ENCODE measurements around the gene LARGE1. TPM values are rescaled to one million over a fixed set of nuclear protein-coding genes. Genes with fewer than 3 reads are reported as not detected.

Gene LARGE1
- total RNA-seq, 1 experiment from 2014 or later: 1.5 TPM

DNA sequence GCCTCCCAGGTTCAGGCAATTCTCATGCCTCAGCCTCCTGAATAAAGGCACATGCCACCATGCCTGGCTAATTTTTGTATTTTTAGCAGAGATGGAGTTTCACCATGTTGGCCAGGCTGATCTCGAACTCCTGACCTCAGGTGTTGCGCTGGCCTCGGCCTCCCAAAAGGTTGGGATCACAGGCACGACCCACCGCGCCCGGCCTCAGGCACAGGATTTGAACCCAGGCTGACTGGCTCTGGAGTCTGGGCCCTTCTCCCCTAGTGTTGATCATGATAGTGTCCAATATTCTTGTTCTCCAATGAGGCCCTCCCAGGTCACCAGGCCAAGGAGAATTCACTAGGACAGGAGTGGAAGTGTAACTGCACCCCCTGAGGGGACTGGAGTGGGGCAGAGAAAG is 401.9 kb downstream of the LARGE1 start (continued):
- TF ChIP-seq EZH2 (IDR thresholded peaks at IDR 0.05): no peak
- no peak for TF ChIP-seq SRF (IDR thresholded peaks at IDR 0.05; ENCODE audit: low read depth)
- TF ChIP-seq FOSL1 (IDR thresholded peaks at IDR 0.05; ENCODE audit: low read depth): no peak
- TF ChIP-seq POLR2A (IDR thresholded peaks at IDR 0.05; ENCODE audit: borderline replicate concordance, extremely low read depth, insufficient read depth, insufficient read length): no peak
- no peak for TF ChIP-seq EGR1 (IDR thresholded peaks at IDR 0.05; ENCODE audit: low read depth)
- TF ChIP-seq ZFX (IDR thresholded peaks at IDR 0.05): no peak
- no peak for TF ChIP-seq ELF1 (IDR thresholded peaks at IDR 0.05; ENCODE audit: borderline replicate concordance, low read depth)
- TF ChIP-seq POLR2AphosphoS5 (IDR thresholded peaks at IDR 0.05; ENCODE audit: low read depth, low read length): no peak
- TF ChIP-seq, protein P1, sequence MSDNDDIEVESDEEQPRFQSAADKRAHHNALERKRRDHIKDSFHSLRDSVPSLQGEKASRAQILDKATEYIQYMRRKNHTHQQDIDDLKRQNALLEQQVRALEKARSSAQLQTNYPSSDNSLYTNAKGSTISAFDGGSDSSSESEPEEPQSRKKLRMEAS (IDR thresholded peaks at IDR 0.05): no peak

- ATAC-seq: no peak
- H2AFZ ChIP-seq (ENCODE audit: low read depth, low read length, poor library complexity, severe bottlenecking): no peak overlapping the region
- intact Hi-C loops (cut with micrococcal nuclease): no loop called here
- ChIA-PET RAD21 (ENCODE audit: low non-redundant PET in 1 of 2, low total read pairs in 2 of 2, uncharacterized antibody in 2 of 2, unreplicated experiment in 2 of 2) (no interaction called here), POLR2A (no interaction called here), CTCF (no interaction called here)
- TF ChIP-seq ELF1 (IDR thresholded peaks at IDR 0.05; ENCODE audit: borderline replicate concordance, low read depth) (no peak), SP1 (IDR thresholded peaks at IDR 0.05; ENCODE audit: low read depth) (no peak)
- H3K4me2 ChIP-seq (ENCODE audit: low read length): no peak overlapping the region
- BruUV-seq (replicated peaks): no TSS peak
- peaks cover 0 to 27% of the 10 kb centered on the region in 2 experiments; a peak in 2 of 4 replicates for H3K9me3 ChIP-seq (ENCODE audit: control insufficient read depth in 1 of 2, insufficient read depth in 1 of 2, low read depth in 1 of 2, low read length in 2 of 2)
- no peaks in the 10 kb centered on the region for H3K79me2 ChIP-seq (ENCODE audit: insufficient read depth, low read length)
- H3K4me1 ChIP-seq (ENCODE audit: control insufficient read depth in 1 of 2, insufficient read depth in 2 of 2, low read length in 2 of 2): no peaks in the 10 kb centered on the region
- no peak for DNase-seq (ENCODE audit: low read depth, low spot score)
- H3K9ac ChIP-seq (ENCODE audit: low read length): no peak overlapping the region
- H3K27ac ChIP-seq (ENCODE audit: low read depth, low read length): no peak overlapping the region
- no peaks in the 10 kb centered on the region for H3K9me2 ChIP-seq (ENCODE audit: insufficient read depth)
- H4K20me1 ChIP-seq (ENCODE audit: insufficient read depth): no peaks in the 10 kb centered on the region
- no peaks in the 10 kb centered on the region for H3K36me3 ChIP-seq (ENCODE audit: control insufficient read depth in 1 of 2, insufficient read depth in 2 of 2, low read length in 2 of 2)
- no peaks in the 10 kb centered on the region for H3K27me3 ChIP-seq (ENCODE audit: insufficient read depth, low read length)
- H3K4me3 ChIP-seq (replicated peaks in 1 of 2; ENCODE audit: low read depth in 1 of 2, low read length in 2 of 2): no peak overlapping the region
Measured at GRCh38 chr22:33515795-33516194, 404.5 kb downstream of the LARGE1 start.
